Adrenal gland (tissue), 12 donors: Measurements from ENCODE around the gene ANXA4. TPM values are rescaled to one million over a fixed set of nuclear protein-coding genes. Genes with fewer than 3 reads are reported as not detected.
A peak's percentile ranks its signal among the peaks of the same experiment; 100 is the strongest.

Experiments
- DNase-seq, 7 donors: peaks; one replicate each; pipeline ENCODE4 v3.0.0-alpha.2; 2019 to 2020
- H3K27ac ChIP-seq, 5 donors: fragments of 200-600 bp; sonication (generic) in 4 of 5; 1 replicate in 3 of 5; 2 replicates in 2 of 5; pipeline versions ENCODE4 v1.5.1 to v1.8.0; 2016 to 2020; ENCODE audit warnings: mild to moderate bottlenecking in 1 of 5
- H3K27me3 ChIP-seq: fragments of 200-600 bp; 2 replicates; pipeline ENCODE4 v1.8.0; 2021
- H3K36me3 ChIP-seq, 2 donors: fragments of 200-600 bp; replicated peaks in 1 of 2; 1 replicate in 1 of 2; 2 replicates in 1 of 2; pipeline versions ENCODE4 v1.5.1 to v1.8.0; 2018 to 2022
- H3K4me1 ChIP-seq, 2 donors: fragments of 200-600 bp; replicated peaks in 1 of 2; 1 replicate in 1 of 2; 2 replicates in 1 of 2; pipeline versions ENCODE4 v1.5.1 to v1.8.0; 2018 to 2021
- H3K4me3 ChIP-seq, 4 donors: fragments of 200-600 bp; sonication (generic) in 3 of 4; one replicate each; pipeline ENCODE4 v1.5.1; 2016 to 2018
- H3K9me3 ChIP-seq, 3 donors: fragments of 200-600 bp; sonication (generic) in 1 of 3; replicated peaks in 1 of 3; 1 replicate in 2 of 3; 2 replicates in 1 of 3; pipeline versions ENCODE4 v1.5.1 to v1.8.0; 2016 to 2021
- CTCF ChIP-seq, 6 experiments: fragments of 450-650 bp in 4 of 6; fragments of 200-600 bp in 2 of 6; sonication (generic) in 1 of 6; IDR thresholded peaks; 1 replicate in 5 of 6; 2 replicates in 1 of 6; pipeline versions ENCODE4 v1.5.1 to v1.8.0; 2016 to 2021; ENCODE audit warnings: antibody characterized with exemption in 6 of 6, mild to moderate bottlenecking in 2 of 6, moderate library complexity in 1 of 6
- POLR2A ChIP-seq, 2 donors: fragments of 450-650 bp; IDR thresholded peaks; one replicate each; pipeline ENCODE4 v1.6.1; 2017; ENCODE audit warnings: antibody characterized with exemption in 2 of 2, mild to moderate bottlenecking in 2 of 2, moderate library complexity in 1 of 2
- WGBS, 4 donors: extraction: QIAGEN DNeasy Blood & Tissue Kit in 2 of 4; methylation state at CpG; one replicate each; pipeline versions ENCODE4 v1.1.5 to v1.1.7; 2013 to 2017; 5-methylcytosine and 5-hydroxymethylcytosine counted together
- intact Hi-C, 2 donors: fragments of 100-400 bp; cut with DNase I; formaldehyde crosslinking; loops; one replicate each; pipeline versions ENCODE4 v1.14.1 to v1.15.0; 2022 to 2023
- polyA plus RNA-seq, 3 donors: library from polyadenylated mRNA; stranded (reverse); fragments of 200-250 nt in 2 of 3; fragments of 350-450 nt in 1 of 3; fragmentation: Illumina TruSeq in 1 of 3; extraction: RNeasy Lipid Tissue Mini Kit (QIAGEN cat#74804) in 1 of 3; gene quantifications; one replicate each; pipeline ENCODE4 v1.2.3, GENCODE V29; 2013 to 2014
- total RNA-seq, 9 donors: library from RNA; depleted of rRNA in 4 of 9; stranded (reverse); fragments of >200 nt in 4 of 9; fragments of 120-200 nt in 1 of 9; fragmentation: NEBNext Ultra II Directional in 1 of 9; extraction: Animal tissue kit (Norgen Biotek cat#: 25700) in 1 of 9; gene quantifications; one replicate each; pipeline versions ENCODE4 v1.1.0 to v1.2.4, GENCODE V29; 2013 to 2023
- donor health status: healthy with polysubstance abuse.
- donor health status: Bipolar disorder and iron deficiency.
- donor health status: DM: yes; HTN: yes; CAD: no.
- donor health status: DM: no; HTN: no; CAD: no.
- donor health status: DM: no; HTN: no; CAD: no.
- donor health status: DM: yes; HTN: yes; CAD: no.

ANXA4 gene
- total and polyA plus RNA-seq, 12 donors, result 20.6 to 57.4 (median 33.1) TPM

- H3K4me3 ChIP-seq, result peak overlapping the region in 1 of 4 donors; percentile 78
- DNase-seq, result peak in 1 of 7 donors; percentile 22
- no peak overlapping the region for H3K27ac ChIP-seq
- H3K27me3 ChIP-seq, result no peaks in the 10 kb centered on the region
- H3K36me3 ChIP-seq, result no peaks in the 10 kb centered on the region
- intact Hi-C loops, result no loop called here
- peaks cover 11 to 20% of the 10 kb centered on the region in 2 donors for H3K4me1 ChIP-seq
- no peak for TF ChIP-seq CTCF (IDR thresholded peaks at IDR 0.05)
- TF ChIP-seq POLR2A (IDR thresholded peaks at IDR 0.05), result no peak
- H3K9me3 ChIP-seq, result no peaks in the 10 kb centered on the region
- 59 to 70% (median 69%) methylated on average over 10 of the region's 10 CpGs for WGBS, 4 donors
Measured at GRCh38 chr2:69740502-69740951, 1.4 kb upstream of the ANXA4 start.

GRCh38 chr2:69741229-69741574 is 732 bp upstream of the ANXA4 start:
- peak; percentile 48 to 80 (median 72) for DNase-seq
- TF ChIP-seq POLR2A (IDR thresholded peaks at IDR 0.05) (peak in 1 of 2 donors; percentile 38), CTCF (IDR thresholded peaks at IDR 0.05) (peak in 2 of 6 experiments; percentile 26 to 36)
- Histone ChIP-seq H3K27me3 (no peaks in the 10 kb centered on the region), H3K4me1 (peaks cover 11 to 20% of the 10 kb centered on the region in 2 donors), H3K36me3 (no peaks in the 10 kb centered on the region), H3K4me3 (peak overlapping the region; percentile 47 to 78 (median 64)), H3K9me3 (no peaks in the 10 kb centered on the region), H3K27ac (peak overlapping the region; percentile 78 to 95 (median 83))
- WGBS, 4 donors, result 0 to 3% (median 1%) methylated on average over 13 of the region's 13 CpGs
- intact Hi-C loops, result no loop called here

GRCh38 chr2:69742322-69742952 is 503 bp downstream of the ANXA4 start:
- intact Hi-C loops, result no loop called here
- DNase-seq, result peak in 1 of 7 donors; percentile 21

GRCh38 chr2:69743847-69744264 is 1.9 kb downstream of the ANXA4 start:
- Histone ChIP-seq H3K27ac (no peak overlapping the region), H3K4me1 (peaks cover 11 to 20% of the 10 kb centered on the region in 2 donors), H3K9me3 (no peaks in the 10 kb centered on the region), H3K36me3 (no peaks in the 10 kb centered on the region), H3K27me3 (no peaks in the 10 kb centered on the region), H3K4me3 (no peak overlapping the region)
- TF ChIP-seq CTCF (IDR thresholded peaks at IDR 0.05) (no peak), POLR2A (IDR thresholded peaks at IDR 0.05) (no peak)
- WGBS, 4 donors, result 79 to 97% (median 84%) methylated on average over 2 of the region's 2 CpGs
- intact Hi-C loops, result no loop called here
- DNase-seq, result peak in 1 of 7 donors; percentile 23

More at GRCh38 chr2:69742322-69742952, 503 bp downstream of the ANXA4 start:
- 23 to 26% (median 24%) methylated on average over 18 to 22 of the region's 22 CpGs for WGBS, 4 donors
- TF ChIP-seq POLR2A (IDR thresholded peaks at IDR 0.05) (no peak), CTCF (IDR thresholded peaks at IDR 0.05) (no peak)
- Histone ChIP-seq H3K9me3 (no peaks in the 10 kb centered on the region), H3K27ac (peak overlapping the region in 4 of 5 donors; percentile 78 to 95 (median 86)), H3K4me3 (peak overlapping the region; percentile 47 to 78 (median 64)), H3K27me3 (no peaks in the 10 kb centered on the region), H3K4me1 (peaks cover 11 to 20% of the 10 kb centered on the region in 2 donors), H3K36me3 (no peaks in the 10 kb centered on the region)
